GM12878 (cell line): ENCODE results near the gene NFKB2. TPM values are rescaled to one million over a fixed set of nuclear protein-coding genes. Genes with fewer than 3 reads are reported as not detected.

ENCODE experiments used
- ATAC-seq: fragments of 200-7000 bp; cut with Tn5 transposase; 3 replicates; pipeline ENCODE4 v1.9.1; 2020; ENCODE audit warnings: mild to moderate bottlenecking, moderate library complexity
- BruUV-seq: library from RNA; stranded (reverse); fragments of 400-500 nt; replicated peaks from 2 replicates; lab custom pipeline; 2021; lab: Mats Ljungman, UMichigan
- CTCF ChIA-PET: fragments of 300-600 bp; sonication (Branson Sonifier 250); formaldehyde crosslinking; extraction: SDS; loops from one replicate; lab custom pipeline; 2021; ENCODE audit warnings: inconsistent platforms; lab: Yijun Ruan, JAX
- POLR2A ChIA-PET: fragments of 350-600 bp; formaldehyde crosslinking; extraction: SDS; loops from one replicate; lab custom pipeline; 2021; ENCODE audit warnings: inconsistent platforms; lab: Charles Lee
- RAD21 ChIA-PET: fragments of 300-600 bp; sonication (Branson Sonifier 250); formaldehyde crosslinking; loops from one replicate; lab custom pipeline; 2023; ENCODE audit warnings: antibody characterized with exemption; ENCODE audit not compliant: unreplicated experiment; lab: Charles Lee
- SMC1A ChIA-PET: fragments of 300-600 bp; sonication (Branson Sonifier 250); formaldehyde crosslinking; loops from one replicate; lab custom pipeline; 2023; ENCODE audit not compliant: unreplicated experiment, uncharacterized antibody; lab: Charles Lee
- DNase-seq: peaks from one replicate; pipeline ENCODE4 v3.0.0-alpha.2; 2011; ENCODE audit warnings: low read depth, low spot score
- FAIRE-seq: peaks from 3 replicates; lab custom pipeline; 2011; peaks lifted over from hg19 to GRCh38; lab: Jason Lieb, UNC
- H2AFZ ChIP-seq: 2 replicates; pipeline ENCODE4 v1.6.0; 2011; ENCODE audit warnings: low read depth, low read length, control low read depth; ENCODE audit not compliant: control insufficient read depth
- H3K27ac ChIP-seq: 2 replicates; pipeline ENCODE4 v1.5.1; 2011; ENCODE audit warnings: control low read depth; ENCODE audit not compliant: control insufficient read depth, insufficient read depth
- H3K27me3 ChIP-seq, 2 experiments: replicated peaks in 1 of 2; 2 replicates each; pipeline versions ENCODE4 v1.6.0 to v1.6.1; 2011; ENCODE audit warnings: low read length in 1 of 2; ENCODE audit not compliant: control insufficient read depth in 2 of 2, insufficient read depth in 2 of 2
- H3K36me3 ChIP-seq, 2 experiments: 2 replicates each; pipeline ENCODE4 v1.5.1; 2011; ENCODE audit warnings: low read length in 1 of 2; ENCODE audit not compliant: control insufficient read depth in 2 of 2, insufficient read depth in 2 of 2
- H3K4me1 ChIP-seq: 2 replicates; pipeline ENCODE4 v1.6.1; 2011; ENCODE audit warnings: mild to moderate bottlenecking, low read length, moderate library complexity, mixed read lengths; ENCODE audit not compliant: control insufficient read depth, insufficient read depth
- H3K4me2 ChIP-seq: 2 replicates; pipeline ENCODE4 v1.6.0; 2011; ENCODE audit warnings: control low read depth; ENCODE audit not compliant: control insufficient read depth, insufficient read depth
- H3K4me3 ChIP-seq: fragments of 200-600 bp; sonication (generic); 2 replicates; pipeline ENCODE4 v1.5.1; 2016
- H3K79me2 ChIP-seq: 2 replicates; pipeline ENCODE4 v1.6.0; 2011; ENCODE audit warnings: low read length; ENCODE audit not compliant: control insufficient read depth, insufficient read depth
- H3K9ac ChIP-seq: 2 replicates; pipeline ENCODE4 v1.8.0; 2011; ENCODE audit warnings: low read length, control low read depth, mixed read lengths; ENCODE audit not compliant: control insufficient read depth, insufficient read depth
- H3K9me3 ChIP-seq: replicated peaks from 3 replicates; pipeline ENCODE4 v1.5.1; 2011; ENCODE audit warnings: mild to moderate bottlenecking, low read length; ENCODE audit not compliant: control insufficient read depth, insufficient read depth
- H4K20me1 ChIP-seq: 2 replicates; pipeline ENCODE4 v1.6.0; 2011; ENCODE audit not compliant: control insufficient read depth, insufficient read depth
- BMI1 ChIP-seq: fragments of 450-650 bp; IDR thresholded peaks from 2 replicates; pipeline ENCODE4 v1.6.1; 2016; ENCODE audit warnings: mild to moderate bottlenecking, moderate library complexity, borderline replicate concordance
- CBFB ChIP-seq: IDR thresholded peaks from 2 replicates; pipeline ENCODE4 v1.6.1; 2016; ENCODE audit warnings: antibody characterized with exemption, low read depth
- CEBPB ChIP-seq, 2 experiments: fragments of 150-350 bp in 1 of 2; IDR thresholded peaks; 2 replicates each; pipeline ENCODE4 v1.6.1; 2012 to 2014; ENCODE audit warnings: low read depth in 2 of 2, low read length in 2 of 2, borderline replicate concordance in 1 of 2, inconsistent platforms in 1 of 2
- CEBPZ ChIP-seq: fragments of 150-350 bp; IDR thresholded peaks from 2 replicates; pipeline ENCODE4 v1.6.1; 2016; ENCODE audit warnings: low read depth, low read length
- CHD1 ChIP-seq: IDR thresholded peaks from 2 replicates; pipeline ENCODE4 v1.6.1; 2012; ENCODE audit warnings: low read depth, low read length, improper control_type of control experiment
- E2F4 ChIP-seq: IDR thresholded peaks from 2 replicates; pipeline ENCODE4 v1.6.1; 2012; ENCODE audit warnings: low read depth, low read length, improper control_type of control experiment
- FOXK2 ChIP-seq: fragments of 450-650 bp; IDR thresholded peaks from 2 replicates; pipeline ENCODE4 v1.6.1; 2017; ENCODE audit warnings: mild to moderate bottlenecking, moderate library complexity
- HCFC1 ChIP-seq: fragments of 150-350 bp; IDR thresholded peaks from 2 replicates; pipeline ENCODE4 v1.6.1; 2014; ENCODE audit warnings: low read length
- HDAC2 ChIP-seq: fragments of 200-600 bp; sonication (generic); IDR thresholded peaks from 2 replicates; pipeline ENCODE4 v1.6.1; 2017
- MXI1 ChIP-seq: fragments of 150-350 bp; IDR thresholded peaks from 2 replicates; pipeline ENCODE4 v1.6.1; 2011; ENCODE audit warnings: low read depth, mild to moderate bottlenecking, inconsistent platforms, low read length, improper control_type of control experiment
- NRF1 ChIP-seq: conservative IDR thresholded peaks from 2 replicates; pipeline ENCODE4 v1.6.1; 2011; ENCODE audit warnings: mild to moderate bottlenecking, low read depth, low read length, improper control_type of control experiment
- POLR2AphosphoS2 ChIP-seq: IDR thresholded peaks from 2 replicates; pipeline ENCODE4 v1.6.1; 2011; ENCODE audit warnings: low read depth, mild to moderate bottlenecking, low read length, improper control_type of control experiment, moderate library complexity
- RBBP5 ChIP-seq: fragments of 200-600 bp; sonication (generic); conservative IDR thresholded peaks from 2 replicates; pipeline ENCODE4 v1.6.1; 2016
- STAT3 ChIP-seq: IDR thresholded peaks from 2 replicates; pipeline ENCODE4 v1.6.1; 2011; ENCODE audit warnings: low read depth, low read length, improper control_type of control experiment
- TCF12 ChIP-seq: IDR thresholded peaks from 2 replicates; pipeline ENCODE4 v1.6.1; 2011; ENCODE audit warnings: low read depth, mild to moderate bottlenecking, low read length
- ZBED1 ChIP-seq: IDR thresholded peaks from 2 replicates; pipeline ENCODE4 v1.6.1; 2016; ENCODE audit warnings: borderline replicate concordance
- WGBS: methylation state at CpG from one replicate; pipeline ENCODE4 v1.1.6; 2016; ENCODE audit warnings: low lambda C conversion rate; ENCODE audit not compliant: insufficient replicate concordance, insufficient coverage; ENCODE audit errors: missing lambda C conversion rate; 5-methylcytosine and 5-hydroxymethylcytosine counted together
- in situ Hi-C: fragments of 300-500 bp; cut with MboI; formaldehyde crosslinking; loops from 9 replicates; pipeline ENCODE4 v1.14.3; 2018; ENCODE audit warnings: mixed read lengths
- intact Hi-C: fragments of 100-400 bp; cut with micrococcal nuclease; formaldehyde crosslinking; loops from one replicate; pipeline ENCODE4 v1.14.2; 2022; ENCODE audit not compliant: unreplicated experiment
- polyA plus RNA-seq, 11 experiments: library from polyadenylated mRNA; depleted of rRNA in 4 of 11; unstranded in 6 of 11; stranded (reverse) in 5 of 11; fragments of >200 nt; fragmentation: Nextera tagmentation in 4 of 11; fragmentation: Illumina TruSeq in 1 of 11; extraction: Ambion mirVana in 4 of 11; extraction: Trizol in 1 of 11; gene quantifications; 1 replicate in 1 of 11; 2 replicates in 10 of 11; pipeline versions ENCODE4 v1.2.1 to v1.2.3, GENCODE V29; 2011 to 2016; ENCODE audit warnings: inconsistent platforms in 2 of 11, missing spikeins in 2 of 11, low read depth in 1 of 11
- total RNA-seq, 4 experiments: library from RNA; depleted of rRNA in 3 of 4; stranded (reverse); fragments of >200 nt in 3 of 4; fragmentation: Illumina TruSeq in 1 of 4; extraction: Trizol in 1 of 4; gene quantifications; 2 replicates each; pipeline versions ENCODE4 v1.2.1 to v1.2.3, GENCODE V29; 2013 to 2021

Gene NFKB2
- total and polyA plus RNA-seq, 10 of the 15 experiments (the other 5 are each of a cell fraction or from before 2014, with no cell fraction given) = 0.56 to 144 (median 49.4) TPM

GRCh38 chr10:102389894-102390293 is 5.6 kb upstream of the NFKB2 start (continued):
- TF ChIP-seq HCFC1 (no peak), HDAC2 (no peak), CEBPB (IDR thresholded peaks at IDR 0.05; ENCODE audit: borderline replicate concordance in 1 of 2, low read depth in 2 of 2, low read length in 2 of 2) (no peak), MXI1 (no peak), ZBED1 (no peak), FOXK2 (no peak), POLR2AphosphoS2 (no peak)

- no TSS peak for BruUV-seq
- FAIRE-seq (no peak), DNase-seq (no peak), ATAC-seq (no peak)
- RAD21 ChIA-PET = interaction anchor here (2.2 to 3.1 kb wide), 3 partner anchors 86 to 191 kb away, joined by 14 to 21 read pairs (median 17); no protein-coding TSS in a partner anchor
- SMC1A ChIA-PET = interaction anchor here (1.5 to 2.0 kb wide), 2 partner anchors 7 to 192 kb away, joined by 4 to 6 read pairs; no protein-coding TSS in a partner anchor
- no peaks in the 10 kb centered on the region; the same call in 2 of the 3 replicates for H3K9me3 ChIP-seq
- H3K27me3 ChIP-seq = no peaks in the 10 kb centered on the region
- CTCF ChIA-PET = interaction anchor here (0.6 to 9.1 kb wide), 7 partner anchors 30 to 223 kb away, joined by 3 to 90 read pairs (median 12); partner anchors contain the start of gene FBXL15
- POLR2A ChIA-PET = interaction anchor here (6.1 kb wide), 1 partner anchor 42 kb away, joined by 42 read pairs; the partner anchor contains the start of gene CUEDC2
- no peak overlapping the region for H2AFZ ChIP-seq
- in situ Hi-C loops = no loop called here
- H3K4me3 ChIP-seq = no peak overlapping the region
- H4K20me1 ChIP-seq = no peaks in the 10 kb centered on the region
- intact Hi-C loops = loop anchor here (5.0 to 10.0 kb wide), 3 partner anchors 70 to 252 kb away; partner anchors contain the start of gene TRIM8
- peaks cover 3% of the 10 kb centered on the region in 2 experiments; a peak in 2 of 4 replicates for H3K36me3 ChIP-seq
- H3K4me2 ChIP-seq = no peak overlapping the region
- H3K79me2 ChIP-seq = peaks cover 29% of the 10 kb centered on the region
- H3K4me1 ChIP-seq = peaks cover 14% of the 10 kb centered on the region
- no peak overlapping the region for H3K9ac ChIP-seq
- H3K27ac ChIP-seq = no peak overlapping the region
- WGBS = 67% methylated on average over 5 of the region's 5 CpGs
- TF ChIP-seq STAT3 = no peak
- TF ChIP-seq CHD1 = no peak
- TF ChIP-seq BMI1 = no peak
- no peak for TF ChIP-seq E2F4
- TF ChIP-seq TCF12 = no peak
- no peak for TF ChIP-seq CBFB
- no peak for TF ChIP-seq ZBED1
- no peak for TF ChIP-seq NRF1
- no peak for TF ChIP-seq RBBP5
- no peak for TF ChIP-seq CEBPZ
These were observed 3.2 kb upstream of the NFKB2 start for GRCh38 chr10:102392306-102392705.
